ENCODE results near the gene FHIT.
A peak's percentile ranks its signal among the peaks of the same experiment; 100 is the strongest.

FHIT gene

GRCh38 chr3:60979461-60980341, 271.6 kb downstream of the FHIT start:
- intact Hi-C loops (cut with DNase I), result no loop called here
- no peak for DNase-seq

DNA sequence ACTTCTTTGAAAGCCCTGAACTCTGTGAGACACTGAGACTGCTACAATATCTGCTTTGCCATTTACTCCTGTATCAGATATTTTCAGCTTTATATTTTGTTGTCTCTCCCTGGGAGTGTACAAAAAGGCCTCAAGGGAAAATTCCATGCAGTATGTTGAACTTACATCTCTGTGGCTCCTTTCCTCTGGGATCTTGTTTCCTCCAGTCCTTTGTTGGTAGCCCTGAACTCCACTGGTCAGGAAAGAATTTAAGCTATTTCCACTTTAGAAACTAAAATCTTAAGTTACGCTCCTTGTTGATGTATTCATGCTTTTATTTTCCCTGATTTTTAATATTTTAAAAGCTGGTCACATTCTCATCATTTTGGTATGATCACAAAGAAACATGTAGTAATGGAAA, 277.9 kb downstream of the FHIT start:
- intact Hi-C loops (cut with DNase I), result no loop called here
- no peak for DNase-seq

DNA sequence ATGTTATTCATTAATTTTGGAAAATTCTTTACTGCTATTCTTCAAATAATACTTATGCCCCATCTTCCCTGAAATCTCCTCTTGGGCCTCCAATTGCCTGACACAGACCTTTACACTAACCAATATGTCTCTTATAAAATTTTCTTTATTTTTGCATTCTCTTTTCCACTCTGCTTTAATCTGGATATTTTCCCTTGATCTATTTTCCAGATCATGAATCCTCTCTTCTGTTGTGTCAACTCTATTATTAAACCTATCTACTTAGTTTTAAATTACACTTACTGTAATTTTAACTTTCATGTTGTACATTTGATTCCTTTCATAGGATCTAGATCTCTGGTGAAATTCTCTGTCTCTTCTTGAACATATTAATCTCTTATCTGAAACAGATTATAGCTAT, 278.7 kb downstream of the FHIT start:
- DNase-seq, result no peak
- intact Hi-C loops (cut with DNase I), result no loop called here

- intact Hi-C loops (cut with DNase I), result no loop called here
- no peak for DNase-seq
Observed at GRCh38 chr3:60970850-60971249, 280.4 kb downstream of the FHIT start.

- no peak for DNase-seq
Observed at GRCh38 chr3:60967141-60967540, 284.1 kb downstream of the FHIT start.

DNA sequence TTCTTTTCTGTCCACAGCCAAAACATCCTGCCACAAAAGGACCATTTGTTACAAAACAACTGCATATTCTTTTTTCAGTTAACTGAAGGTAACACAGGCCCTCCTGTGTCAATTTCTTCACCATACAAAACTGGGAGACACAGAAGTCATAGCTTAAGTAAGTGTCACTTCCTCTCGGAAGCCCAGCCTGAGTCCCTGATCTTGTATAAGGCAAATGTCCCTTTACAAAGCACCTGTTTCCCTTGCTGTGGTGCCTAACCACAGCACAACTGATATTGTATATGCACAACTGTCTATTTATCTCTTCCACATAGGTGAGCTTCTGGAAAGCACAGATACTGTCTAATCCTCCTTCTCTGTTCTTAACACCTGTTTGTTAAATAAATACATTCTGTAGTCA, 293.7 kb downstream of the FHIT start:
- intact Hi-C loops (cut with DNase I), result no loop called here

More at GRCh38 chr3:60967141-60967540, 284.1 kb downstream of the FHIT start:
- intact Hi-C loops (cut with DNase I), result no loop called here

DNA sequence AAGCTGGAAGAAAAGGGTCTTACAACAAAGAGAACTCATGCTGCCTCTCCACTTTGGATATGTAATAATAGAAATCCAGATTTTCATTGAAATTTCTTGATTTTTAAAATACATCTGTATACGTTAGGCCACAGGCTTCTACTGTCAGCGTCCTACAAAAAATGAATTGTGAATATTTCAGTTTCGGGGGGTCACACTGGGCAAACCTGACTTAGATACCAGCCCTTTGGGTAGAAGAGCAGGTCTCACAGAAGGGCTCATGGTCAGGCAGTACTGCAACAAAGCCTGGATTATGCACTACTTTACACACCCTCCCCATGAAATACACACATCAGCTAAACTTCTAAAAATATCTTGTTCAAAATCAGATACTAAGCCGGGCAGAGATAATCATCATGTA, 294.5 kb downstream of the FHIT start:
- intact Hi-C loops (cut with DNase I), result no loop called here
- DNase-seq, result no peak

More for the DNA sequence above, 293.7 kb downstream of the FHIT start:
- no peak for DNase-seq

DNA sequence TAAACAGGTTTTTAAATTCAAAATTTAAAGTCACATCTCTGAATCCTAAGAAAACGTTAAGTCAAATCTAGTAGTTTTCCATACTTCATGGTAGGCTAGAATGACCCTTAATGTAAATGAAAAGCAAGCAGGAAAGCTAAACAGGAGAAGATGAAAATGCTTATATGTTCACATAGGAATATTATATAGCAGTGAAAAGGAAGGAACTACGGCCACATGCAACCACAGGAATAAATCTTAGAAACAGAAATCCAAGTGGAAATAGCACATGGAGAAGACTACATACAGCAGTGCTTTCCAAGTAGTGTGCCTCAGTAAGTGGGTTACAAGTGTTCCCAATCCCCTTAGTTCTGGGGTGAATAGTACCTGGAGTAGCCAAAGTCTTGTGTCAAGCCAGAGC, 296.2 kb downstream of the FHIT start:
- DNase-seq, result no peak
- intact Hi-C loops (cut with DNase I), result no loop called here

DNA sequence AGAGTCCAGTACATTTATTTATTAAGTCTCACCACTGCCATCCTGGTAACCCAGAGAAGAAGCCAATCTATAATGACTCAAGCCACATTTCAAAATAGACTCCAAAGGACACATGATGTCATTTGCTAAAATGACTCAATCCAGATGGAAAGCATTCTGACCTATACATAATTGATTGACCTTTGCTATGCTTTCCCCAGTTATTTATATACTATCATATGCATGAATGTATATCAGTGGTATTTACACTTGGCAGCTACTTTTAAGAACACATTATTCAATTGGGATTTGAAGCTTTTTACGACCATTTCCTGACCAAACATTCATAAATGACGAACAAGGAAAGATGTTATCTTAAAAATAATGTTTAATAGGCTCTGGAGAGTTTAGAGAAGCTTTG, 297.2 kb downstream of the FHIT start:
- intact Hi-C loops (cut with DNase I), result no loop called here
- DNase-seq, result no peak

- intact Hi-C loops (cut with DNase I), result no loop called here
- DNase-seq, result no peak
Observed at GRCh38 chr3:60953351-60953750, 297.9 kb downstream of the FHIT start.

DNA sequence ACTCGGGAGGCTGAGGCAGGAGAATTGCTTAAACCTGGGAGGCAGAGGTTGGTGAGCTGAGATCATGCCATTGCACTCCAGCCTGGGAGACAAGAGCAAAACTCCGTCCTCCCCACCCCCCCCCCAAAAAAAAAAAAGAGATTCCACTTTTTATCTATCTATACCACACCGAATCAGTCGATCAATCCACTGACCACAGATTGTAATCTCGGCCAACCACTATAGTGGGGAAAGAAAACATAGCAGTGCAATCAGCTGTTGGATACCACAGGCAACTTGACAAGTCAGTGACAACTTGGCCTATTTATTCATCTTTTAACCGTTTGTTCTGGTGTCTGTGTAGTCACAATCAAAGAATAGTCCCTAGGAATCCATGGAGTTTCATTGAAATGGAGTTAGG, 299.2 kb downstream of the FHIT start:
- intact Hi-C loops (cut with DNase I), result no loop called here
- DNase-seq, result no peak

- intact Hi-C loops (cut with DNase I), result no loop called here
Observed at GRCh38 chr3:60949146-60949545, 302.1 kb downstream of the FHIT start.

GRCh38 chr3:60948488-60948887, 302.8 kb downstream of the FHIT start:
- DNase-seq, result no peak
- intact Hi-C loops (cut with DNase I), result no loop called here

More at GRCh38 chr3:60949146-60949545, 302.1 kb downstream of the FHIT start:
- peak in 29 of 42 donors; percentile 2 to 70 (median 30) for DNase-seq

GRCh38 chr3:60935709-60936108, 315.5 kb downstream of the FHIT start:
- intact Hi-C loops (cut with DNase I), result no loop called here
- no peak for DNase-seq

DNA sequence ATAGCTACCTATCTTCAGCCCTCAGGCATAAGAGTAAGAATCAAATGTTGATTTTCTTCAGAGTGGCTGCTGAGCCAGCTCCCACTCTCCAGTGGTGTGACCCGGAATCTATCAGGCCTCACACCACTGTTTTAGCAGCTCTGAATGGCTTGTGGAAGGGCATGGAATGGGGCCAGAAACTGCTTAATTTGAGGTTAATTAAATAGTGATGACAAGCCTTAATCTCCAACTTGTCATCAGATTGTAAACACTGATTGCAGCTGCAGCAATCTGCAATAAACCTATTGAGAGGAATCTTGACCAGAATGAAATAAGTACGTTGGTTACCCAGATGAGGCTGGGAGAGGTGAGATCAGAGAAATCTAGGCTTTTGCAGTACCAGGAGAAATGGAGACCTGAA, 317.4 kb downstream of the FHIT start:
- intact Hi-C loops (cut with DNase I), result no loop called here
- no peak for DNase-seq

DNA sequence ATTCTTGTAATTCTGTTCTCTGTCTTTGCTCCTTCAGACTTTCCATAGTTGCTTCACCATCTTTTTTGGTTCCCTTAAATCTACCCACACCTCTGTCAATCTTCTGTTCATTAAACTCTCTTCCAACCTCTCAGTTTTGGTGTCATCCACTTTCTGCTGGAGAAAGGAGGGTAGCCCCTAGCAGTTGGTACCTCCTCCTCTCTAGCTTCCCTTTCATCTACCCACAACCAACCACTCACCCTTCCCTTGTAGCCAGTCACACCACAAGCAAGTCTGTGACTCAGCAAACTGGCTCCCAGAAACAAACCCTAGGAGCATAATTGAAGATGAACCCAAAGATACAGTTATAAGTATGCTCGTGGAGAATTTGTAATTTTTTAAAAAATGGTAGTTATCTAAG, 318.6 kb downstream of the FHIT start:
- DNase-seq, result no peak
- intact Hi-C loops (cut with DNase I), result no loop called here

DNA sequence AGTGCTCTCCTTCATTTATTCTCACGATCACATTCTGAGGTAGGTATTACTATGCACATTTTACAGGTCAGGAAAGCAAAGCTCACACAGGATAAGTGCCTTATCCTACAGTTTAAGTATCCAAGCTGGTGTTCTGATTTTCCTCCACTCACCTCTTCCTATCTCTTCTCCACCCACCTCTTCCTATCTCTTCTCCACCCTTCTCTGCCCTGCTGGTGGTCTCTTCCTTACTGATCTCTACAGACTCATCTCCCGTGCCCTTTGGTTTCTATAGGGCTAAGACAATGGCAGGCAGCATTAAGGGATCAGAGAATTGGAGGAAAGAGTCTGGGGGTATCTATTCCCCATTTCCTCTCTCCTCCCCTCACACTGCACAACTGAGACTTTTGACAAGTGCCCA, 319.1 kb downstream of the FHIT start:
- no peak for DNase-seq
- intact Hi-C loops (cut with DNase I), result no loop called here

GRCh38 chr3:60931452-60931851, 319.8 kb downstream of the FHIT start:
- intact Hi-C loops (cut with DNase I), result no loop called here
- DNase-seq, result no peak

- no peak for DNase-seq
- intact Hi-C loops (cut with DNase I), result no loop called here
Observed at GRCh38 chr3:60920519-60920918, 330.7 kb downstream of the FHIT start.

DNA sequence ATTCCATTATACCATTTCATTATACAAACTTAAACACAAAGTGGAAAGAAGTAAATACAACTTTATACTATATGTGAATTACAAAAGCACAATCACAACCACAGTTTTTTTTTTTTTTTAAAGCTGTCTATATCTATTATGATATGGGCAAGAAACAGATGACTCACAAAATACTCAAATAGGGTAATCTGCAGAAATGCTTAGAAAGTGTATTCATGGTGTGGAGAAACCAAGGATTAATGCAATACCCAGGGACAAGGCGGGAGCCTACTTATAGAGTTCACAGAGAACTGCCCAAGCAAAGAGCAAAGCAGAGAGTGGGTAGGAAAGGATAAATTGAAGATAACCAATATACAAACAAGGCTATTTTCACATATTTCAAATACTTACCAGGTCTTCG, 332.0 kb downstream of the FHIT start:
- intact Hi-C loops (cut with DNase I), result no loop called here
- no peak for DNase-seq

- peak in 24 of 42 donors; percentile 4 to 65 (median 20) for DNase-seq
- intact Hi-C loops (cut with DNase I), result no loop called here
Observed at GRCh38 chr3:60917141-60917540, 334.1 kb downstream of the FHIT start.
